HEK293 (cell line): ENCODE data around the gene MNT.

ENCODE experiments used
- KLF9 ChIP-seq: fragments of 450-650 bp; formaldehyde crosslinking; IDR thresholded peaks from 2 replicates; pipeline ENCODE4 v1.5.1; 2016; ENCODE audit warnings: missing biosample characterization, missing genetic modification characterization, low read depth
- SALL2 ChIP-seq: fragments of 450-650 bp; formaldehyde crosslinking; IDR thresholded peaks from 2 replicates; pipeline ENCODE4 v1.5.0; 2017; ENCODE audit warnings: missing biosample characterization, mild to moderate bottlenecking, missing genetic modification characterization, borderline replicate concordance
- SP2 ChIP-seq: fragments of 450-650 bp; formaldehyde crosslinking; IDR thresholded peaks from 2 replicates; pipeline ENCODE4 v1.5.1; 2016; ENCODE audit warnings: missing biosample characterization, missing genetic modification characterization
- ZBTB1 ChIP-seq: fragments of 450-650 bp; formaldehyde crosslinking; IDR thresholded peaks from 2 replicates; pipeline ENCODE4 v1.5.1; 2016; ENCODE audit warnings: missing biosample characterization, missing genetic modification characterization
- ZBTB17 ChIP-seq: fragments of 450-650 bp; formaldehyde crosslinking; IDR thresholded peaks from 2 replicates; pipeline ENCODE4 v1.5.1; 2016; ENCODE audit warnings: missing biosample characterization, missing genetic modification characterization
- ZBTB20 ChIP-seq: fragments of 450-650 bp; formaldehyde crosslinking; IDR thresholded peaks from 2 replicates; pipeline ENCODE4 v1.5.1; 2016; ENCODE audit warnings: missing biosample characterization, missing genetic modification characterization
- ZEB2 ChIP-seq: fragments of 450-650 bp; formaldehyde crosslinking; IDR thresholded peaks from 2 replicates; pipeline ENCODE4 v1.5.1; 2016; ENCODE audit warnings: missing biosample characterization, missing genetic modification characterization
- ZFP3 ChIP-seq: fragments of 450-650 bp; formaldehyde crosslinking; IDR thresholded peaks from 2 replicates; pipeline ENCODE4 v1.5.1; 2016; ENCODE audit warnings: low read depth, missing biosample characterization, missing genetic modification characterization
- ZNF175 ChIP-seq: fragments of 450-650 bp; formaldehyde crosslinking; IDR thresholded peaks from 2 replicates; pipeline ENCODE4 v1.5.1; 2016; ENCODE audit warnings: missing biosample characterization, missing genetic modification characterization
- ZNF335 ChIP-seq: fragments of 450-650 bp; formaldehyde crosslinking; conservative IDR thresholded peaks from 2 replicates; pipeline ENCODE4 v1.5.1; 2016; ENCODE audit warnings: missing biosample characterization, missing genetic modification characterization
- ZNF366 ChIP-seq: fragments of 450-650 bp; formaldehyde crosslinking; conservative IDR thresholded peaks from 2 replicates; pipeline ENCODE4 v1.5.1; 2016; ENCODE audit warnings: missing biosample characterization, missing genetic modification characterization
- ZNF398 ChIP-seq: fragments of 450-650 bp; formaldehyde crosslinking; IDR thresholded peaks from 2 replicates; pipeline ENCODE4 v1.5.1; 2017; ENCODE audit warnings: missing biosample characterization, missing genetic modification characterization
- ZNF518A ChIP-seq: fragments of 450-650 bp; formaldehyde crosslinking; conservative IDR thresholded peaks from 2 replicates; pipeline ENCODE4 v1.5.1; 2016; ENCODE audit warnings: low read depth, missing biosample characterization, missing genetic modification characterization
- ZNF596 ChIP-seq: fragments of 450-650 bp; IDR thresholded peaks from 2 replicates; pipeline ENCODE4 v1.5.0; 2018; ENCODE audit warnings: missing biosample characterization, mild to moderate bottlenecking, missing genetic modification characterization, moderate library complexity
- ZNF645 ChIP-seq: fragments of 450-650 bp; formaldehyde crosslinking; IDR thresholded peaks from 2 replicates; pipeline ENCODE4; 2016; ENCODE audit warnings: missing biosample characterization, missing genetic modification characterization
- ZNF660 ChIP-seq: fragments of 450-650 bp; IDR thresholded peaks from 2 replicates; pipeline ENCODE4 v1.5.1; 2018; ENCODE audit warnings: missing biosample characterization, mild to moderate bottlenecking, missing genetic modification characterization
- ZNF785 ChIP-seq: fragments of 450-650 bp; formaldehyde crosslinking; IDR thresholded peaks from 2 replicates; pipeline ENCODE4 v1.5.1; 2016; ENCODE audit warnings: missing biosample characterization, missing genetic modification characterization
- ZNF792 ChIP-seq: fragments of 450-650 bp; formaldehyde crosslinking; IDR thresholded peaks from 2 replicates; pipeline ENCODE4 v1.5.1; 2016; ENCODE audit warnings: missing biosample characterization, missing genetic modification characterization
- TF ChIP-seq, protein P1 (sequence below): fragments of 450-650 bp; formaldehyde crosslinking; IDR thresholded peaks from 2 replicates; pipeline ENCODE4 v1.5.1; 2016; ENCODE audit warnings: missing biosample characterization, missing genetic modification characterization
- TF ChIP-seq, protein P2 (sequence below): fragments of 450-650 bp; formaldehyde crosslinking; IDR thresholded peaks from 2 replicates; pipeline ENCODE4 v1.5.1; 2016; ENCODE audit warnings: missing biosample characterization, missing genetic modification characterization
- TF ChIP-seq, protein P3 (sequence below): fragments of 450-650 bp; formaldehyde crosslinking; IDR thresholded peaks from 2 replicates; pipeline ENCODE4 v1.5.1; 2016; ENCODE audit warnings: missing biosample characterization, missing genetic modification characterization

The MNT gene

DNA sequence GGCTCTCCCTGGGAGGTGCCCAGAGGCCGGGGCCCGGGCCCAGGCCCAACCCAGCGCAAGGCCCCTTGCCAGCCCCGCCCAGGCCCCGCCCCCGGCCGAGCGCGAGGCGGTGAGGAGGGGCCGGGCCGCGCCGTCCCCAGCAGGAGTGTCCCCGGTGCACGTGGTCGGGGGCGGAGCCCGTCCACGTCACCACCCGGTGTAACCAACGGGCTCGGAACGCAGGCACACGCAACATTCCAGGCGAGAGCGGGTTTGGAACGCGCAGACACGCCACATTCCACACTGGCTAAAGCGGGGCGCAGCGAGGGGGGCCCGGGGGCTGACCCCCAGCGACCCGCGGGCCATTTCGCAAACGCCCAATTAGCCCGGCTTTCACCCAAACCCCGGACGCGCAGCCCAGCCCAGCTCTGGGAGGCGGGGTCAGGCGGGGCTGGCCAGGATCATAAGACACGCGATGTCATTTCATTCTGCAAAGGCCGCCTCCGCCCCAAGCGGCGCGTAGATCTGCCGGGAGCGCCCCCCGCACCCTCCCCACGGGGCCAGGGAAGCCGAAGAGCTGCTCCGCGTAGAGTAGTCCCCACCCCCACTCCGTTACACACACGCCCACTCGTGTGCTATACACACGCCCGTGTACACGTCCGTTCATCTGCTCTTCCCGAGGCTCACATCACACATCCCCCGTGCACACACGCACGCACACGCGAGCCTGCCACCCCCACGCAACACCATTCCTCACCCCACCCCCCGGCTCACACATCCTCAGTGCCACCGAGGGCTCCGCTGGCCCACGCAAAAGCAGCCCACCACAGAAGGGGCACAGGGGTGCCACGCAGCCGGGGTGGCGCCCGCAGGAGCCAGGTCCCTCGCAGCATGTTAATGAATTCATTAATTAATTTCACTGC lies 1.0 kb downstream of the MNT start (continued):
- TF ChIP-seq ZNF518A (tag by site-specific recombination) = 0 out of 2 replicates have a peak, but pooled peaks have one; percentile 8
- TF ChIP-seq, protein P1, sequence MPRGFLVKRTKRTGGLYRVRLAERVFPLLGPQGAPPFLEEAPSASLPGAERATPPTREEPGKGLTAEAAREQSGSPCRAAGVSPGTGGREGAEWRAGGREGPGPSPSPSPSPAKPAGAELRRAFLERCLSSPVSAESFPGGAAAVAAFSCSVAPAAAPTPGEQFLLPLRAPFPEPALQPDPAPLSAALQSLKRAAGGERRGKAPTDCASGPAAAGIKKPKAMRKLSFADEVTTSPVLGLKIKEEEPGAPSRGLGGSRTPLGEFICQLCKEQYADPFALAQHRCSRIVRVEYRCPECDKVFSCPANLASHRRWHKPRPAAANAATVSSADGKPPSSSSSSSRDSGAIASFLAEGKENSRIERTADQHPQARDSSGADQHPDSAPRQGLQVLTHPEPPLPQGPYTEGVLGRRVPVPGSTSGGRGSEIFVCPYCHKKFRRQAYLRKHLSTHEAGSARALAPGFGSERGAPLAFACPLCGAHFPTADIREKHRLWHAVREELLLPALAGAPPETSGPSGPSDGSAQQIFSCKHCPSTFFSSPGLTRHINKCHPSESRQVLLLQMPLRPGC = peak; percentile 68; the same call in 1 of the 2 replicates
- TF ChIP-seq ZNF175 (tag by site-specific recombination) = no peak
- TF ChIP-seq ZFP3 = no peak
- TF ChIP-seq SP2 (tag by site-specific recombination) = peak; percentile 84
- TF ChIP-seq, protein P2, sequence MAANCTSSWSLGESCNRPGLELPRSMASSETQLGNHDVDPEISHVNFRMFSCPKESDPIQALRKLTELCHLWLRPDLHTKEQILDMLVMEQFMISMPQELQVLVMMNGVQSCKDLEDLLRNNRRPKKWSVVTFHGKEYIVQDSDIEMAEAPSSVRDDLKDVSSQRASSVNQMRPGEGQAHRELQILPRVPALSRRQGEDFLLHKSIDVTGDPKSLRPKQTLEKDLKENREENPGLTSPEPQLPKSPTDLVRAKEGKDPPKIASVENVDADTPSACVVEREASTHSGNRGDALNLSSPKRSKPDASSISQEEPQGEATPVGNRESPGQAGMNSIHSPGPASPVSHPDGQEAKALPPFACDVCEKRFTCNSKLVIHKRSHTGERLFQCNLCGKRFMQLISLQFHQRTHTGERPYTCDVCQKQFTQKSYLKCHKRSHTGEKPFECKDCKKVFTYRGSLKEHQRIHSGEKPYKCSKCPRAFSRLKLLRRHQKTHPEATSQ = peak; percentile 21; the same call in 1 of the 2 replicates
- TF ChIP-seq KLF9 (tag by site-specific recombination) = peak; percentile 90
- TF ChIP-seq ZNF645 (tag by site-specific recombination) = peak; percentile 83; the same call in 1 of the 2 replicates
- no peak for TF ChIP-seq SALL2 (tag by site-specific recombination)
- peak; percentile 83 for TF ChIP-seq ZNF366 (tag by site-specific recombination)
- TF ChIP-seq ZNF785 (tag by site-specific recombination) = 0 out of 2 replicates have a peak, but pooled peaks have one; percentile 75
- TF ChIP-seq ZBTB17 (tag by site-specific recombination) = peak; percentile 30; the same call in 1 of the 2 replicates
- peak; percentile 98 for TF ChIP-seq ZEB2 (tag by site-specific recombination)
- TF ChIP-seq, protein P3, sequence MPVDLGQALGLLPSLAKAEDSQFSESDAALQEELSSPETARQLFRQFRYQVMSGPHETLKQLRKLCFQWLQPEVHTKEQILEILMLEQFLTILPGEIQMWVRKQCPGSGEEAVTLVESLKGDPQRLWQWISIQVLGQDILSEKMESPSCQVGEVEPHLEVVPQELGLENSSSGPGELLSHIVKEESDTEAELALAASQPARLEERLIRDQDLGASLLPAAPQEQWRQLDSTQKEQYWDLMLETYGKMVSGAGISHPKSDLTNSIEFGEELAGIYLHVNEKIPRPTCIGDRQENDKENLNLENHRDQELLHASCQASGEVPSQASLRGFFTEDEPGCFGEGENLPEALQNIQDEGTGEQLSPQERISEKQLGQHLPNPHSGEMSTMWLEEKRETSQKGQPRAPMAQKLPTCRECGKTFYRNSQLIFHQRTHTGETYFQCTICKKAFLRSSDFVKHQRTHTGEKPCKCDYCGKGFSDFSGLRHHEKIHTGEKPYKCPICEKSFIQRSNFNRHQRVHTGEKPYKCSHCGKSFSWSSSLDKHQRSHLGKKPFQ (tag by site-specific recombination) = 0 out of 2 replicates have a peak, but pooled peaks have one; percentile 40
- TF ChIP-seq ZNF792 (tag by site-specific recombination) = peak; percentile 76; the same call in 1 of the 2 replicates
- peak; percentile 54; the same call in 1 of the 2 replicates for TF ChIP-seq ZNF660
- peak; percentile 65; the same call in 1 of the 2 replicates for TF ChIP-seq ZBTB1 (tag by site-specific recombination)
- TF ChIP-seq ZBTB20 (tag by site-specific recombination) = peak; percentile 69; the same call in 1 of the 2 replicates
- peak; percentile 91 for TF ChIP-seq ZNF335 (tag by site-specific recombination)
- TF ChIP-seq ZNF398 (tag by site-specific recombination) = peak; percentile 42
- TF ChIP-seq ZNF596 (tag by site-specific recombination) = no peak
